Right lobe of liver (tissue), 6 donors: ENCODE results near the gene SLC46A3. TPM values are rescaled to one million over a fixed set of nuclear protein-coding genes. Genes with fewer than 3 reads are reported as not detected.

ENCODE experiments used
- ATAC-seq, 4 donors: fragments of 200-7000 bp; cut with Tn5 transposase; one replicate each; pipeline ENCODE4 v1.9.1; 2020; ENCODE audit warnings: mild to moderate bottlenecking in 4 of 4, moderate library complexity in 4 of 4
- DNase-seq, 3 donors: peaks; one replicate each; pipeline ENCODE4 v3.0.0-alpha.2; 2020
- H3K27ac ChIP-seq, 3 donors: fragments of 200-600 bp; one replicate each; pipeline ENCODE4 v1.8.0; 2022
- H3K27me3 ChIP-seq, 2 donors: fragments of 200-600 bp; one replicate each; pipeline ENCODE4 v1.8.0; 2022
- H3K36me3 ChIP-seq, 4 donors: fragments of 200-600 bp; sonication (generic) in 1 of 4; one replicate each; pipeline versions ENCODE4 v1.5.1 to v1.8.0; 2017 to 2022; ENCODE audit warnings: control low read depth in 1 of 4
- H3K4me1 ChIP-seq, 4 donors: fragments of 200-600 bp; sonication (generic) in 1 of 4; one replicate each; pipeline versions ENCODE4 v1.5.1 to v1.8.0; 2017 to 2022; ENCODE audit warnings: control low read depth in 1 of 4
- H3K4me3 ChIP-seq, 3 donors: fragments of 200-600 bp; one replicate each; pipeline ENCODE4 v1.8.0; 2022
- H3K9me3 ChIP-seq, 4 donors: fragments of 200-600 bp; sonication (generic) in 1 of 4; one replicate each; pipeline versions ENCODE4 v1.5.1 to v1.8.0; 2017 to 2022; ENCODE audit warnings: control low read depth in 1 of 4
- POLR2A ChIP-seq: fragments of 450-650 bp; IDR thresholded peaks from one replicate; pipeline ENCODE4 v1.6.1; 2017; ENCODE audit warnings: antibody characterized with exemption, mild to moderate bottlenecking
- WGBS: methylation state at CpG from one replicate; pipeline ENCODE4 v1.1.6; 2018; ENCODE audit warnings: low coverage, low lambda C conversion rate; ENCODE audit not compliant: insufficient coverage; ENCODE audit errors: missing lambda C conversion rate; 5-methylcytosine and 5-hydroxymethylcytosine counted together
- intact Hi-C, 2 donors: fragments of 100-400 bp; cut with DNase I; formaldehyde crosslinking; loops; one replicate each; pipeline versions ENCODE4 v1.11.2 to v1.14.1; 2022
- total RNA-seq, 6 experiments: library from RNA; depleted of rRNA in 2 of 6; stranded (reverse); fragments of >200 nt in 2 of 6; fragmentation: NEBNext Ultra II Directional in 3 of 6; extraction: Animal tissue kit (Norgen Biotek cat#: 25700) in 3 of 6; gene quantifications; one replicate each; pipeline versions ENCODE4 v1.1.0 to v1.2.4, GENCODE V29; 2016 to 2023
- TF ChIP-seq, protein P1 (sequence below), 4 donors: fragments of 200-600 bp in 3 of 4; fragments of 450-650 bp in 1 of 4; IDR thresholded peaks; one replicate each; pipeline versions ENCODE4 v1.5.1 to v1.8.0; 2016 to 2022; ENCODE audit warnings: antibody characterized with exemption in 4 of 4, mild to moderate bottlenecking in 2 of 4
- donor health status: DM: no; HTN: yes; CAD: no.
- donor health status: DM: no; HTN: no; CAD: no.
- donor health status: DM: no; HTN: no; CAD: no.
- donor health status: DM: no; HTN: yes; CAD: no.
- donor health status: DM: no; HTN: yes; CAD: no.

Gene SLC46A3
- total RNA-seq, 6 experiments from 2014 or later, result 33.9 to 60.9 (median 43.0) TPM

- 76% methylated on average over 3 of the region's 3 CpGs for WGBS
- ATAC-seq, result no peak
- intact Hi-C loops, result no loop called here
Observed at GRCh38 chr13:28739376-28739775, 20.6 kb upstream of the SLC46A3 start.

GRCh38 chr13:28735481-28736029 is 16.8 kb upstream of the SLC46A3 start:
- ATAC-seq, result peak; percentile 32 to 67 (median 51)
- WGBS, result 85% methylated on average over 8 of the region's 8 CpGs
- Histone ChIP-seq H3K4me3 (no peak overlapping the region), H3K9me3 (no peaks in the 10 kb centered on the region), H3K27me3 (no peaks in the 10 kb centered on the region), H3K36me3 (no peaks in the 10 kb centered on the region), H3K4me1 (no peaks in the 10 kb centered on the region), H3K27ac (no peak overlapping the region)
- intact Hi-C loops, result no loop called here
- TF ChIP-seq, protein P1, sequence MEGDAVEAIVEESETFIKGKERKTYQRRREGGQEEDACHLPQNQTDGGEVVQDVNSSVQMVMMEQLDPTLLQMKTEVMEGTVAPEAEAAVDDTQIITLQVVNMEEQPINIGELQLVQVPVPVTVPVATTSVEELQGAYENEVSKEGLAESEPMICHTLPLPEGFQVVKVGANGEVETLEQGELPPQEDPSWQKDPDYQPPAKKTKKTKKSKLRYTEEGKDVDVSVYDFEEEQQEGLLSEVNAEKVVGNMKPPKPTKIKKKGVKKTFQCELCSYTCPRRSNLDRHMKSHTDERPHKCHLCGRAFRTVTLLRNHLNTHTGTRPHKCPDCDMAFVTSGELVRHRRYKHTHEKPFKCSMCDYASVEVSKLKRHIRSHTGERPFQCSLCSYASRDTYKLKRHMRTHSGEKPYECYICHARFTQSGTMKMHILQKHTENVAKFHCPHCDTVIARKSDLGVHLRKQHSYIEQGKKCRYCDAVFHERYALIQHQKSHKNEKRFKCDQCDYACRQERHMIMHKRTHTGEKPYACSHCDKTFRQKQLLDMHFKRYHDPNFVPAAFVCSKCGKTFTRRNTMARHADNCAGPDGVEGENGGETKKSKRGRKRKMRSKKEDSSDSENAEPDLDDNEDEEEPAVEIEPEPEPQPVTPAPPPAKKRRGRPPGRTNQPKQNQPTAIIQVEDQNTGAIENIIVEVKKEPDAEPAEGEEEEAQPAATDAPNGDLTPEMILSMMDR (IDR thresholded peaks at IDR 0.05), result peak in 1 of 4 donors; percentile 26
- TF ChIP-seq POLR2A, result no peak
- no peak for DNase-seq

More at GRCh38 chr13:28739376-28739775, 20.6 kb upstream of the SLC46A3 start:
- Histone ChIP-seq H3K4me1 (no peaks in the 10 kb centered on the region), H3K9me3 (no peaks in the 10 kb centered on the region), H3K27ac (no peak overlapping the region), H3K27me3 (no peaks in the 10 kb centered on the region), H3K36me3 (no peaks in the 10 kb centered on the region), H3K4me3 (no peak overlapping the region)
- no peak for DNase-seq
- TF ChIP-seq POLR2A, result no peak
- TF ChIP-seq, protein P1 (IDR thresholded peaks at IDR 0.05), result no peak

- WGBS, result 44% methylated on average over 1 of the region's 2 CpGs
- Histone ChIP-seq H3K36me3 (no peaks in the 10 kb centered on the region), H3K27me3 (no peaks in the 10 kb centered on the region), H3K4me3 (no peak overlapping the region), H3K27ac (no peak overlapping the region), H3K4me1 (peaks cover 0 to 1% (median 0%) of the 10 kb centered on the region in 4 donors), H3K9me3 (no peaks in the 10 kb centered on the region)
- TF ChIP-seq, protein P1 (IDR thresholded peaks at IDR 0.05), result no peak
- TF ChIP-seq POLR2A, result no peak
- DNase-seq (no peak), ATAC-seq (peak in 2 of 4 donors; percentile 13 to 37)
- intact Hi-C loops, result no loop called here
Observed at GRCh38 chr13:28734906-28735305, 16.1 kb upstream of the SLC46A3 start.

- Histone ChIP-seq H3K36me3 (no peaks in the 10 kb centered on the region), H3K4me3 (no peak overlapping the region), H3K27me3 (no peaks in the 10 kb centered on the region), H3K27ac (no peak overlapping the region), H3K9me3 (no peaks in the 10 kb centered on the region), H3K4me1 (peaks cover 0 to 17% (median 7%) of the 10 kb centered on the region in 4 donors)
- ATAC-seq (no peak), DNase-seq (no peak)
- TF ChIP-seq, protein P1 (IDR thresholded peaks at IDR 0.05), result no peak
- TF ChIP-seq POLR2A, result no peak
- WGBS, result 97% methylated on average over 2 of the region's 3 CpGs
- intact Hi-C loops, result no loop called here
Observed at GRCh38 chr13:28730762-28731161, 12.0 kb upstream of the SLC46A3 start.
